ENCODE measurements around the gene ZBED5.

- no peak for TF ChIP-seq RAD21 (conservative IDR thresholded peaks at IDR 0.05)
- TF ChIP-seq POLR2AphosphoS5 (IDR thresholded peaks at IDR 0.05) = no peak
- TF ChIP-seq, protein P1, sequence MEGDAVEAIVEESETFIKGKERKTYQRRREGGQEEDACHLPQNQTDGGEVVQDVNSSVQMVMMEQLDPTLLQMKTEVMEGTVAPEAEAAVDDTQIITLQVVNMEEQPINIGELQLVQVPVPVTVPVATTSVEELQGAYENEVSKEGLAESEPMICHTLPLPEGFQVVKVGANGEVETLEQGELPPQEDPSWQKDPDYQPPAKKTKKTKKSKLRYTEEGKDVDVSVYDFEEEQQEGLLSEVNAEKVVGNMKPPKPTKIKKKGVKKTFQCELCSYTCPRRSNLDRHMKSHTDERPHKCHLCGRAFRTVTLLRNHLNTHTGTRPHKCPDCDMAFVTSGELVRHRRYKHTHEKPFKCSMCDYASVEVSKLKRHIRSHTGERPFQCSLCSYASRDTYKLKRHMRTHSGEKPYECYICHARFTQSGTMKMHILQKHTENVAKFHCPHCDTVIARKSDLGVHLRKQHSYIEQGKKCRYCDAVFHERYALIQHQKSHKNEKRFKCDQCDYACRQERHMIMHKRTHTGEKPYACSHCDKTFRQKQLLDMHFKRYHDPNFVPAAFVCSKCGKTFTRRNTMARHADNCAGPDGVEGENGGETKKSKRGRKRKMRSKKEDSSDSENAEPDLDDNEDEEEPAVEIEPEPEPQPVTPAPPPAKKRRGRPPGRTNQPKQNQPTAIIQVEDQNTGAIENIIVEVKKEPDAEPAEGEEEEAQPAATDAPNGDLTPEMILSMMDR (IDR thresholded peaks at IDR 0.05; ENCODE audit: poor library complexity, severe bottlenecking) = no peak
- TF ChIP-seq EZH2 (IDR thresholded peaks at IDR 0.05; ENCODE audit: borderline replicate concordance, insufficient read depth, low read length, poor library complexity, severe bottlenecking) = no peak
- no peak for TF ChIP-seq TAF1 (IDR thresholded peaks at IDR 0.05; ENCODE audit: low read depth)
- TF ChIP-seq EP300 (conservative IDR thresholded peaks at IDR 0.05; ENCODE audit: poor library complexity, severe bottlenecking) = no peak
- no peak for TF ChIP-seq SMC3 (conservative IDR thresholded peaks at IDR 0.05; ENCODE audit: poor library complexity)
- TF ChIP-seq, protein P2, sequence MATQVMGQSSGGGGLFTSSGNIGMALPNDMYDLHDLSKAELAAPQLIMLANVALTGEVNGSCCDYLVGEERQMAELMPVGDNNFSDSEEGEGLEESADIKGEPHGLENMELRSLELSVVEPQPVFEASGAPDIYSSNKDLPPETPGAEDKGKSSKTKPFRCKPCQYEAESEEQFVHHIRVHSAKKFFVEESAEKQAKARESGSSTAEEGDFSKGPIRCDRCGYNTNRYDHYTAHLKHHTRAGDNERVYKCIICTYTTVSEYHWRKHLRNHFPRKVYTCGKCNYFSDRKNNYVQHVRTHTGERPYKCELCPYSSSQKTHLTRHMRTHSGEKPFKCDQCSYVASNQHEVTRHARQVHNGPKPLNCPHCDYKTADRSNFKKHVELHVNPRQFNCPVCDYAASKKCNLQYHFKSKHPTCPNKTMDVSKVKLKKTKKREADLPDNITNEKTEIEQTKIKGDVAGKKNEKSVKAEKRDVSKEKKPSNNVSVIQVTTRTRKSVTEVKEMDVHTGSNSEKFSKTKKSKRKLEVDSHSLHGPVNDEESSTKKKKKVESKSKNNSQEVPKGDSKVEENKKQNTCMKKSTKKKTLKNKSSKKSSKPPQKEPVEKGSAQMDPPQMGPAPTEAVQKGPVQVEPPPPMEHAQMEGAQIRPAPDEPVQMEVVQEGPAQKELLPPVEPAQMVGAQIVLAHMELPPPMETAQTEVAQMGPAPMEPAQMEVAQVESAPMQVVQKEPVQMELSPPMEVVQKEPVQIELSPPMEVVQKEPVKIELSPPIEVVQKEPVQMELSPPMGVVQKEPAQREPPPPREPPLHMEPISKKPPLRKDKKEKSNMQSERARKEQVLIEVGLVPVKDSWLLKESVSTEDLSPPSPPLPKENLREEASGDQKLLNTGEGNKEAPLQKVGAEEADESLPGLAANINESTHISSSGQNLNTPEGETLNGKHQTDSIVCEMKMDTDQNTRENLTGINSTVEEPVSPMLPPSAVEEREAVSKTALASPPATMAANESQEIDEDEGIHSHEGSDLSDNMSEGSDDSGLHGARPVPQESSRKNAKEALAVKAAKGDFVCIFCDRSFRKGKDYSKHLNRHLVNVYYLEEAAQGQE (IDR thresholded peaks at IDR 0.05; ENCODE audit: borderline replicate concordance) = no peak
Observed at GRCh38 chr11:10892250-10892649, 34.4 kb upstream of the ZBED5 start.

Measured in neural cell (in vitro differentiated cells).